RKO (cell line): ENCODE data around the gene SRRM4.

Experiments
- DNase-seq: peaks from one replicate; pipeline ENCODE4 v3.0.0-alpha.2; 2016; ENCODE audit warnings: low spot score

Gene SRRM4

DNA sequence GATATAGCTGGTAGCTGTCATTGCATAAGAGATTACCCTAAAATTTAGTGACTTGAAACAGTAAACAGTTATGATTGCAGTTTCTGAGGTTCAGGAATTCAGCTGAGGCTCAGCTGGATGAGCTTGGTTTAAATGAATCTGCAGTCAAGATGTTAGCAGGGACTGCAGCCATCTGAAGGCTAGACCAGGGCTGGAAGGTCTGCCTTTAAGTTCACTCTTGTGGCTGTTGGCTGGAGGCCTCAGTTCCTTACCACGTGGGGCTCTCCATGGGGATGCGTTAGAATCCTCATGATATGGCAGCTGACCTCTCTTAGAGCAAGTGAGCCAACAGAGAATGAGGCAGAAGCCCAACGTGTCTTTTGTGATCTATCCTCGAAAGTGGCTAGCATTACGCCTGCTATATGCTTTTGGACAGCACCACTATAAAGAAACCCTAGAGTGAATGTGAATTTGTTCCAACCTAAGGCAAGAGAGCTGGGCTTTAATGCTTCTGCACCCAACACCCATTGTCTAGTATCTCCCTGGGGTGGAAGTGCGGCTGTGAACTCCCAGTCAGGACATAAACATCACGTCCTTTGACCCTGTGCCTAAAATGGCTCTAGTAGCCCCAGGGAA, 223.4 kb downstream of the SRRM4 start:
- no peak for DNase-seq

DNA sequence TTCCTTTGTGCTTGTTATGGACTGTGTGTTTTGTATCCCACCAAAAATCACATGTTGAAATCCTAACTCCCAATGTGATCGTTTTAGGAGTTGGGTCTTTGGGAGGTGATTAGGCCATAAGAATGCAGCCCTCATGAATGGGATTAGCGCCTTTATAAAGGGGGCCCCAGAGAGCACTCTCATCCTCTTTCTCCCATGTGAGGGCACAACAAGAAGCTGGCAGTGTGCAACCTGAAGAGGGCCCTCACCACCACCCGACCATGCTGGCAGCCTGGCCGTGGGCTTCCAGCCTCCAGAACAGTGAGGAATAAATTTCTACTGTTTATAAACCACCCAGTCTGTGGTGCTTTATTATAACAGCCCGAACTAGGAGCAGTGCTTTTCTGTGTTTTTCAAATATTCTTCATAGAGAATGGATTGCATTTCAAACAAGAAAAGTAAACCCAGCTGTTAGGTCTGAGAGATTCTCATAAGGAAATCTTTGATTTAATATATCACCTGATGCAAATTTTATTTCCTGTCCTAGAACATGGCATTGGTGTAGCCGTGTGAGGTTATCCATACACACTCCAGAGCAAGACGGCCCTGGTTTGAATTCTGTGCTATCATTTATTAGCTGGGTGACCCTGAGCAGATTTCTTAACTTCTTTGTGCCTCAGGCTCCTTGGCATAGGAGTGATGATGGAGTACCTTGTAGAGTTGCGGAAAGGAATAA, 225.2 kb downstream of the SRRM4 start:
- DNase-seq: no peak

DNA sequence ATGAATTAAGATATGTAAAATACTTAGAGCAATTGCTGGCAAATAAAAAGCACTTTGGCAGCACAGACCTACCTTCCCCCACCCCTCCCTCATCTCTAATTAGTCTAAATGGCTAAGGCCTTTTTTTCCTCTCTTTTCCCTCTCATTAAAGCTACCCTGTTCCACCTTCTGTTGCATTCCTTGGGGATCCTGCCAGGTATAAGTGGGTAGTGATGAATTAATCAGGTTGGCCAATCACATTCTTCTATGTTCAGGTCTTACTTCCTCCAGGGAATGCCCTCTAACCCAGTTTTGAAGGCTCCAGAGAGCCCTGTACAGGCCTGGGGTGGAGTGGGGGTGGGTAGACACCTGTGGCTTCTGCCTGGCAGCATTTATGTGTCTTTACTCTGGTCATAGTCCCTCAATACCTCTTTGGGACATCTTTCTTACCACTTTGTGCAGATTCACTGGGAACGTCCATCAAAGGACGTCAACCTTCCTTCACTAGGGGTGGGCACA, 225.8 kb downstream of the SRRM4 start:
- no peak for DNase-seq

DNA sequence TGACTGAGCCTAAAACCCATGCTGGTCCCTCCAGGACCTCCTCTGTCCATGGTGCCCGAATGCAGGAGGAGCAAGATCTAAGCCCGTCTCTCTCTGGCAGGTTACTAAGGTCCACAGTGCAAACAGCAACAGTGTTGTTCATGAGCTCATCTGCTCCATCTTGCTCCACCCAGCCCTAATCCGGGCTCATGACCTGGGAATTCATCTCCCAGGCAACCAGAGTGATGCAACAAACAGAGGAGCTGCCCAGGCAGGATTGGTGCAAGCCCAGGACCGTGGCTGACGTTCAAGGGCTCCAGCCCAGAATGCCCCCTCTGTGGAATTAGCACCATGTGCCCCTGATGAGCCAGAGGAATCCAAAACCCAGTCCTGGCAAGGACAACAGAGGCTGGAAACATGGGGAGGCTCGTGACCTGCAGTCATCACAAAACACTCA, 227.3 kb downstream of the SRRM4 start:
- DNase-seq: peak; percentile 8

DNA sequence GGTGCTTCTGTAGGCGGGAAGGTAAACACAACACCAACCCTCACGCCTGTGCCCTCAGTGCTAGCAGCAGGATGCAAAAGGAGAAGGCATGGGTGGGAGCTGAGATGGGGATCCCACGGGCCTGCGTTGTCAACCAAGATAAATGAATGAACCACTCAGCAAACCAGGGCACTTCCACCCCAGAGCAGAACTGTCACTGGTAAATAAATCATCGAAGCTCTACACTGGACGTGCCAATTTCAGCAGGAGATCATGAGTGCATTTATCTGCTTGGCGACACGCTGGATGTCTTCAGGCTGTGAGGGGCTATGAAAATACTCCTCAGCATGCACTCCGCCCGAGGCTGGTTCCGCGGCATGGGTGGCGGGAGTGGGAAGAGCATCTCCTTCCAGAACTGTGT, 230.5 kb downstream of the SRRM4 start:
- no peak for DNase-seq
